Measurements from ENCODE around the gene MAP1LC3C.

- TF ChIP-seq CTCF (IDR thresholded peaks at IDR 0.05) (no peak), POLR2A (IDR thresholded peaks at IDR 0.05) (no peak)
Measured at GRCh38 chr1:242011894-242012660, 13.2 kb upstream of the MAP1LC3C start.
